HG02798 (cell line): Measurements from ENCODE around the gene RAD51B.
"Not testable (repeated sequence)": the region's sequence is repeated elsewhere in the genome, so short reads cannot be mapped to it uniquely, and the experiment has no call there.

Source experiments
- ATAC-seq: cut with Tn5 transposase; IDR thresholded peaks from one replicate; pipeline ENCODE4 v1.9.1; 2021; ENCODE audit warnings: mild to moderate bottlenecking; ENCODE audit not compliant: unreplicated experiment, poor library complexity

Gene RAD51B

GRCh38 chr14:67819563-67820421 is at the start of gene RAD51B:
Gene RAD51B, plus strand, starts transcription at chr14:67819779.
- ATAC-seq: peak; percentile 75

GRCh38 chr14:67773844-67774377 is 45.7 kb upstream of the RAD51B start:
- no peak for ATAC-seq

GRCh38 chr14:67776653-67777322 is 42.8 kb upstream of the RAD51B start:
- ATAC-seq: no peak

GRCh38 chr14:67778792-67779191 is 40.8 kb upstream of the RAD51B start:
- ATAC-seq: no peak

- ATAC-seq: no peak
Measured at GRCh38 chr14:67782090-67782489, 37.5 kb upstream of the RAD51B start.

- ATAC-seq: no peak
Measured at GRCh38 chr14:67784244-67784823, 35.2 kb upstream of the RAD51B start.

GRCh38 chr14:67785270-67786109 is 34.1 kb upstream of the RAD51B start:
- ATAC-seq: no peak

- ATAC-seq: no peak
Measured at GRCh38 chr14:67787673-67788072, 31.9 kb upstream of the RAD51B start.

GRCh38 chr14:67798731-67799130 is 20.8 kb upstream of the RAD51B start:
- no peak for ATAC-seq

GRCh38 chr14:67800743-67801142 is 18.8 kb upstream of the RAD51B start:
- no peak for ATAC-seq

GRCh38 chr14:67806246-67806645 is 13.3 kb upstream of the RAD51B start:
- ATAC-seq: no peak

GRCh38 chr14:67814821-67815220 is 4.8 kb upstream of the RAD51B start:
- no peak for ATAC-seq

GRCh38 chr14:67815573-67816225 is 3.9 kb upstream of the RAD51B start:
- ATAC-seq: no peak

- ATAC-seq: peak; percentile 92
Measured at GRCh38 chr14:67816326-67817002, 3.1 kb upstream of the RAD51B start, which contains the start of gene ZFYVE26. Gene ZFYVE26, minus strand, starts transcription at chr14:67816590. Its CDS starts 627 bp downstream, at chr14:67815963.

- no peak for ATAC-seq
Measured at GRCh38 chr14:67817750-67818438, 1.7 kb upstream of the RAD51B start.

- ATAC-seq: not testable (repeated sequence)
Measured at GRCh38 chr14:67818476-67818875, 1.1 kb upstream of the RAD51B start.

GRCh38 chr14:67820428-67820971 is 921 bp downstream of the RAD51B start:
- ATAC-seq: no peak

- ATAC-seq: no peak
Measured at GRCh38 chr14:67821121-67821520, 1.5 kb downstream of the RAD51B start.
